BJ (cell line): ENCODE results near the gene PEMT. TPM values are rescaled to one million over a fixed set of nuclear protein-coding genes. Genes with fewer than 3 reads are reported as not detected.

Experiments
- CTCF ChIA-PET: fragments of 350-600 bp; formaldehyde crosslinking; extraction: SDS; loops from one replicate; lab custom pipeline; 2021; ENCODE audit warnings: antibody characterized with exemption, inconsistent platforms; lab: Yijun Ruan, JAX
- POLR2A ChIA-PET: fragments of 300-600 bp; sonication (Branson Sonifier 250); formaldehyde crosslinking; extraction: SDS; loops from one replicate; lab custom pipeline; 2021; ENCODE audit warnings: antibody characterized with exemption; lab: Charles Lee
- DNase-seq: peaks from one replicate; pipeline ENCODE4 v3.0.0-alpha.2; 2011; ENCODE audit warnings: low read depth
- H3K27me3 ChIP-seq: 2 replicates; pipeline ENCODE4 v1.6.0; 2011; ENCODE audit warnings: low read length; ENCODE audit not compliant: control insufficient read depth, insufficient read depth
- H3K36me3 ChIP-seq: 2 replicates; pipeline ENCODE4 v1.5.1; 2011; ENCODE audit warnings: low read length; ENCODE audit not compliant: control insufficient read depth, insufficient read depth
- H3K4me3 ChIP-seq: 2 replicates; pipeline ENCODE4 v1.5.1; 2011; ENCODE audit warnings: low read depth, mild to moderate bottlenecking, control low read depth, low read length
- CTCF ChIP-seq: IDR thresholded peaks from 2 replicates; pipeline ENCODE4 v1.5.1; 2011; ENCODE audit warnings: low read depth, mild to moderate bottlenecking, control low read depth, inconsistent platforms, low read length, moderate library complexity; ENCODE audit not compliant: insufficient read depth
- polyA plus RNA-seq: library from polyadenylated mRNA; depleted of rRNA; stranded (reverse); fragments of >200 nt; gene quantifications from 2 replicates; pipeline ENCODE4 v1.2.3, GENCODE V29; 2011

The PEMT gene
- polyA plus RNA-seq, 1 experiment = 50.7 TPM

GRCh38 chr17:17545984-17546383 lies 45.5 kb downstream of the PEMT start:
- POLR2A ChIA-PET = no interaction called here
- Histone ChIP-seq H3K27me3 (no peaks in the 10 kb centered on the region), H3K4me3 (no peak overlapping the region), H3K36me3 (no peaks in the 10 kb centered on the region)
- no peak for DNase-seq
- TF ChIP-seq CTCF = no peak
- CTCF ChIA-PET = interaction anchor here (0.8 to 1.3 kb wide), 3 partner anchors 21 to 49 kb away, joined by 3 to 5 read pairs (median 3); partner anchors contain the start of gene RASD1

GRCh38 chr17:17545031-17545820 lies 46.3 kb downstream of the PEMT start:
- CTCF ChIA-PET = interaction anchor here (1.4 kb wide), 1 partner anchor 23 kb away, joined by 7 read pairs; no protein-coding TSS in a partner anchor
- POLR2A ChIA-PET = no interaction called here

GRCh38 chr17:17542906-17543635 lies 48.4 kb downstream of the PEMT start:
- no peak overlapping the region for H3K4me3 ChIP-seq
- DNase-seq = no peak
- ChIA-PET POLR2A (no interaction called here), CTCF (interaction anchor here (0.6 to 1.5 kb wide), 3 partner anchors 13 to 99 kb away, joined by 3 to 4 read pairs (median 3); no protein-coding TSS in a partner anchor)
- TF ChIP-seq CTCF = no peak
- H3K27me3 ChIP-seq = no peaks in the 10 kb centered on the region
- H3K36me3 ChIP-seq = no peaks in the 10 kb centered on the region

More at GRCh38 chr17:17545031-17545820, 46.3 kb downstream of the PEMT start:
- DNase-seq = no peak
- Histone ChIP-seq H3K4me3 (no peak overlapping the region), H3K36me3 (no peaks in the 10 kb centered on the region), H3K27me3 (no peaks in the 10 kb centered on the region)
- no peak for TF ChIP-seq CTCF

GRCh38 chr17:17541640-17542001 lies 49.9 kb downstream of the PEMT start:
- Histone ChIP-seq H3K4me3 (no peak overlapping the region), H3K27me3 (no peaks in the 10 kb centered on the region), H3K36me3 (no peaks in the 10 kb centered on the region)
- no peak for TF ChIP-seq CTCF
- DNase-seq = no peak
- ChIA-PET POLR2A (interaction anchor here (0.6 kb wide), 1 partner anchor 27 kb away, joined by 3 read pairs; no protein-coding TSS in a partner anchor), CTCF (interaction anchor here (1.1 kb wide), 1 partner anchor 45 kb away, joined by 3 read pairs; no protein-coding TSS in a partner anchor)

GRCh38 chr17:17540935-17541639 lies 50.4 kb downstream of the PEMT start:
- H3K36me3 ChIP-seq = no peaks in the 10 kb centered on the region
- POLR2A ChIA-PET = no interaction called here
- no peak overlapping the region for H3K4me3 ChIP-seq
- CTCF ChIA-PET = interaction anchor here (1.1 to 3.2 kb wide), 2 partner anchors 28 to 44 kb away, joined by 3 to 13 read pairs; no protein-coding TSS in a partner anchor
- no peaks in the 10 kb centered on the region for H3K27me3 ChIP-seq
- DNase-seq = no peak
- no peak for TF ChIP-seq CTCF
